NCI-H1694 treated with DMSO at 0.1 percent for 48 hours (cell line): Measurements from ENCODE around the gene PLAU.
A peak's percentile ranks its signal among the peaks of the same experiment; 100 is the strongest.
"Not testable (repeated sequence)": the region's sequence is repeated elsewhere in the genome, so short reads cannot be mapped to it uniquely, and the experiment has no call there.

Source experiments
- DNase-seq: peaks from one replicate; lab custom pipeline; 2025; lab: John Stamatoyannopoulos, UW

Gene PLAU

GRCh38 chr10:73876971-73877370 lies 34.0 kb upstream of the PLAU start:
- DNase-seq: no peak

DNA sequence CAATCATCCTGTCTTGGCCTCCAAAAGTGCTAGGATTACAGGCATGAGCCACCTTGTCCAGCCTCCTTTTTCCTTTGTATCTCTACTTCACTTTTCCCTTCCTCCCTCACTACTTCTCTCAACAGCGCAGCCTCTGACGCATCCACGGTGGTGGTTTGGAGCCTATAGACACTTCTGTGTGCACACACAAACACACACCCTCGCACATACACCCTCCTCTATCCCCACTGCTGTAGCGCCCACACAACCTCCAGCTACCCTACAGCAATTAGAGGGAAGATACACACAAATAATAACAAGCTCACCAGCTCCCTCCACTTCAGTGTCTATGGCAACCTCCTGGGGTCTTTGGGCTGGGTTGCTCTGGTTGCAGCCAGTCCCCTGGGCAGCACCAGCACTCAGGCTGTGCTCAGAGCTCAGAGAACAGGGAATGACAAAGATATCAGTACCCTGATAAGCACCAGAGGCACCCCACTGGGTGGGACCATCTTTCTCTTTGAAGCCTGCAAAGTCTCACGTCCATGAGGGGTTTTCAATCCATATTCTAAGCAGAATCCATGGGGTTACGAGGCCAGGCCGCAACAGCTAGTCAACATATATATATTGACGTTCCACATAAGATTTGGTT lies 33.3 kb upstream of the PLAU start:
- no peak for DNase-seq

GRCh38 chr10:73878365-73878764 lies 32.6 kb upstream of the PLAU start:
- DNase-seq: no peak

DNA sequence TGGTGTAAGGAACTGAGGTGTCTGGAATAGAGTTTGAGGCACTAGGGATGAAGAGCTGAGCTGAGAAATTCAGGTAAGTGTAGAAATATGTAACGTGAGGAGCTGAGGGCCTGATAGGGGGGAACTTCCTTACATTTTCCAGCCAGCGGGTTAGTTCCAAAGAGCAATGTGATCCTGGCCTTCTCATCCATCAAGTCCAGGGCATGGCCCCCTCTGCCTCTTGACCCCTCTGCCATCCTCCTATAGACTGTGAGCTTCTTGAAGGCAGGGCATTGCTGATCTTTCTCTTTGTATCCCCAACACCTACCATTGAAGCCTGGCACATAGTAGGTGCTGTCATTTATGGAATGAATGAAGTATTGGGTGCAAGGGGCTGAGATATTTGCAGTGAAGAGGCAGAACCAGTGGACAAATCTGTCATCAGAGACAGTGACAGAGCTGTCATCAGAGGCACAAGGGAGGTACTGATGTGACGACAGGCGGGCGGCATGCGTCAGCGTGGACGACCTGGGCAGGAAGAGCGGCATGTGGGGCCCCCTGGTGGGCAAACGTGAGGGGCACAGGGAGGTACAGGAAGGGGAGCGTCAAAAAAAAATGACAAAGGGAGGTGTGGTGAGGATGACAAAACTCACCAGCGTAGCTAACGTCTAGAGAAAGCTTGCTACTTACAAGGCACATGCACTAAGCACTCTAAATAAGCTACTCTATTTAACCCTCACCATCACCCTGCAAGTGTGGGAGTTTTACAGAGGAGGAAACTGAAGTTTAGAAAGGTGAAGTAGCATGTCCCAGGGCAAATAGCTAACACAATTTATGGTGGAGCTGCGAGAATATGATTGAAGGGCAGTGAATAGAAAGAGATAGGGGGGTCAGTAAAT lies 31.4 kb upstream of the PLAU start:
- peak; percentile 72 for DNase-seq

- DNase-seq: no peak
Measured at GRCh38 chr10:73881221-73881919, 29.6 kb upstream of the PLAU start.

DNA sequence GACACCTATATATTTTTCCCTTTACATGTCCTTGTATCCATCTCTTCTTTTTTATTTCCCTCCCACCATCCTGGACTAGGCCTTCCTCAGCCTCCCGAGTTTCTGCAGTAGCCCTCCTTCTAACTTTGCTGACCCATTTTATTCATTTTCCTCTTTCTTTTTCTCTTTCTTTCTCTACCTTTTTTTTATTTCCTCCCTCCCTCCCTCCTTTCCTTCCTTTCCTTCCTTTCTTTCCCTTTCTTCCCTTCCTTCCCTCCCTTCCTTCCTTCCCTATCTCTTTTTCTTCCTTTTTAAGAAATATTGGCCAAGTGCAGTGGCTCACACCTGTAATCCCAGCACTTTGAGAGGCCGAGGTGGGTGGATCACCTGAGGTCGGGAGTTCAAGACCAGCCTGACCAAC lies 26.9 kb upstream of the PLAU start:
- no peak for DNase-seq

DNA sequence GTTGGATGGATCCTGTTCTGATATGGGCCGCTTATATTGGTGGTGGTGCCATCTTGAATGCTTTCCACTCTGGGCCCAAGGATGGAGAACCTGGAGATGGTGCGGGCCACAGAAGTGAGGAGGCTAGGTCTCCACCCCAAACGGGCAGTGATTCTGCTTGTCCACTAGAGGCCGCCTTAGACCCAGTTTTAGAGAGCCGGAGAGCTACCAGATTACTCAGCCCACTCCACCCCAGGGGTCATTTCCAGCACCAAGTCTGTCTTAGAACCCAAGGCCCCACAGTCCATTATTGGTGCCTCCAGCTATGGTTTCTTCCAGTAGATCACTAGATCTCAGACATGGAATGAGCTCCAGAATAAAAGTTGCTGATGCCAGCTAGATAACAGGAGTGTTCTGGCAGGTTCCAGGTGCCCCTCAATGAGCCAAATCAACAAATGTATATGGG lies 24.8 kb upstream of the PLAU start:
- peak; percentile 41 for DNase-seq

- DNase-seq: no peak
Measured at GRCh38 chr10:73886661-73887293, 24.2 kb upstream of the PLAU start.

- DNase-seq: peak; percentile 83
Measured at GRCh38 chr10:73887294-73888039, 23.5 kb upstream of the PLAU start.

GRCh38 chr10:73888514-73888913 lies 22.4 kb upstream of the PLAU start:
- DNase-seq: peak; percentile 65

GRCh38 chr10:73889014-73889413 lies 21.9 kb upstream of the PLAU start:
- peak; percentile 83 for DNase-seq

- DNase-seq: not testable (repeated sequence)
Measured at GRCh38 chr10:73889416-73889815, 21.5 kb upstream of the PLAU start.

GRCh38 chr10:73890261-73890660 lies 20.7 kb upstream of the PLAU start:
- no peak for DNase-seq

DNA sequence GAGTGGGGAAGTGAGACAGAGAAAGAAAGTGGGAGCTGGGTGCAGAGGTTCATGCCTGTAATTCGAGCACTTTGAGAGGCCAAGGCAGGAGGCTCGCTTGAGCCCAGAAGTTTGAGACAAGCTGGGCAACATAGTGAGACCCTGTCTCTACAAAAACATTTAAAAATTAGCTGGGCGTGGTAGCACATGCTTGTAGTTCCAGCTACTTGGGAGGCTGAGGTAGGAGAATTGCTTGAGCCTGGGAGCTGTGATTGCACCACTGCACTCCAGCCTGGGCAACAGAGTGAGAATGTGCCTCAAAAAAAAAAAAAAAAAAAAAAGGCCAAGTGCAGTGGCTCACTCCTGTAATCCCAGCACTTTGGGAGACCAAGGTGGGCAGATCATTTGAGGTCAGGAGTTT lies 20.1 kb upstream of the PLAU start:
- not testable (repeated sequence) for DNase-seq

- no peak for DNase-seq
Measured at GRCh38 chr10:73891540-73891939, 19.4 kb upstream of the PLAU start.

GRCh38 chr10:73892310-73893030 lies 18.5 kb upstream of the PLAU start:
- DNase-seq: no peak

GRCh38 chr10:73893426-73893825 lies 17.5 kb upstream of the PLAU start:
- no peak for DNase-seq

DNA sequence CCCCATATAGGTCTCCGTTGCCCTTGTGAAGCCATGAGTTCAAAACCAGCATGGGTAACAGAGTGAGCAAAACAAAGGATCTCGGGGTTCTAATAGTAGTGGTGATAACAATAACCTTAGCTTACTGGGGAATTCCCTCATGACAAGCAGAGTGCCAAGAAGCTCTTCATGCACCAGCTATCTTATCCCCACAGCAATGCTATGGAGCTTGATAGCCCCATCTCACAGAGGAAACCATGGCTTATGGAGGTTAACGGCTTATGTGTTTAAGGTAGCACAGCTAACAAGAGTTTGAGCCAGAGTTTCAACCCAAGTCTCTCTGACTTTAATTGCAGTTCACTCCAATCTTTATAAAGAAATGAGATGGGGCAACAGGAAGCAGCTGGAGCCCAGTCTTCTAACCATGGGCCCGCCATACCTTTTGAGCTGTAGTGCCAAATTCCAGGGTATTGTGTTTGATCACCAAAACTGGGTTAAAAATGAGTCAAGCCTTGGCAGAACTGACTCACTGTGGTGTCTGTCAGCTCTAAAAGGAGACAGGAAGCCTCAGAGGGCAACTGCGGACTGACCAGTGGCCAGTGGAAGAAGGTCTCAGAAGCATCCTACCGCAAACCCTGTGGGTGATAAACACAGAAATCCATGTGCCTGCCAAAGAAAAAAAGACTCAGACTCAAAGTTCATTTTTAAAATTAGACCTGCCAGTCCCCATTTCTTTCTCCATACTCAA lies 16.5 kb upstream of the PLAU start:
- no peak for DNase-seq

DNA sequence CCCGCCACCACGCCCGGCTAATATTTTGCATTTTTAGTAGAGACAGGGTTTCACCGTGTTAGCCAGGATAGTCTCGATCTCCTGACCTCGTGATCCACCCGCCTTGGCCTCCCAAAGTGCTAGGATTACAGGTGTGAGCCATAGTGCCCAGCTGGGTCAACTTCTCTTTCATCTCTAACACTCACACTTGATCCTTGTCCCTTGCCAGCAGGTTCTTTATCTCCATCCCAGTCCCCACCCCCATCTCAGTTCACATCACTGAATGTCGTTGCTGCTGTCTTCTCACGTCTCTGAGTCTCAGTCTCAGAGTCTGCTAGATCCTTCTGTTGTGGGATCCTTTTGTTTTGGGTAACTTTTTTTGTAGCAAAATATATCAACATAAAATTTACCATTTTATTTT lies 15.6 kb upstream of the PLAU start:
- DNase-seq: not testable (repeated sequence)

DNA sequence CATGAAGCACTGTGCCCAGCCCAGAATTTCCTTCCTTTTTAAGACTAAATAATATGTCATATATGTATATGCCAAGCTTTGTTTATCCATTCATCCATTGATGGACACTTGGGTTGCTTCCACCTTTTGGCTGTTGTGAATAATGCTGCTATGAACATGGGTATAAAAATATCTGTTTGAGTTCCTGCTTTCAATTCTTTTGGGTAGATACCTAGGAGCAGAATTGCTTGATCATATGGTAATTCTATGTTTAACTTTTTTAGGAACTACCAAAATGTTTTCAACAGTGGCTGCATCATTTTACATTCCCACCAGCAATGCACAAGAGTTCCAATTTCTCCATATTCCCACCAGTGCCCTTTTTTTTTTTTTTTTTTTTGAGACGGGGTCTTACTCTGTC lies 13.2 kb upstream of the PLAU start:
- no peak for DNase-seq
